SK-N-MC (cell line): ENCODE results near the gene MFAP3.

ENCODE experiments used
- EZH2 ChIP-seq: fragments of 200-600 bp; sonication (generic); IDR thresholded peaks from one replicate; pipeline ENCODE4 v1.6.1; 2017; ENCODE audit warnings: antibody characterized with exemption
- FOXP2 ChIP-seq: optimal IDR thresholded peaks from 2 replicates; pipeline ENCODE3; 2011; ENCODE audit warnings: mild to moderate bottlenecking, moderate library complexity; ENCODE audit not compliant: insufficient read depth; ENCODE audit errors: extremely low read length, control extremely low read depth
- POLR2AphosphoS5 ChIP-seq: IDR thresholded peaks from 2 replicates; pipeline ENCODE4 v1.6.1; 2012; ENCODE audit warnings: mild to moderate bottlenecking, low read depth, low read length, borderline replicate concordance

- TF ChIP-seq EZH2 = no peak
- TF ChIP-seq POLR2AphosphoS5 = peak; percentile 98
- no peak for TF ChIP-seq FOXP2
These were observed at the start of gene MFAP3, which contains the start of gene FAM114A2 for GRCh38 chr5:154038707-154039457.
